Stimulated activated CD4-positive, alpha-beta T cell treated with anti-CD3 and anti-CD28 coated beads, Interleukin-12 subunit alpha, Interleukin-12 subunit beta, amount 100 ng/mL, for 4 hours (primary cell): ENCODE results near the gene MGA.

Source experiments
- DNase-seq: peaks from one replicate; pipeline ENCODE4 v3.0.0-alpha.2; 2020

The MGA gene

DNA sequence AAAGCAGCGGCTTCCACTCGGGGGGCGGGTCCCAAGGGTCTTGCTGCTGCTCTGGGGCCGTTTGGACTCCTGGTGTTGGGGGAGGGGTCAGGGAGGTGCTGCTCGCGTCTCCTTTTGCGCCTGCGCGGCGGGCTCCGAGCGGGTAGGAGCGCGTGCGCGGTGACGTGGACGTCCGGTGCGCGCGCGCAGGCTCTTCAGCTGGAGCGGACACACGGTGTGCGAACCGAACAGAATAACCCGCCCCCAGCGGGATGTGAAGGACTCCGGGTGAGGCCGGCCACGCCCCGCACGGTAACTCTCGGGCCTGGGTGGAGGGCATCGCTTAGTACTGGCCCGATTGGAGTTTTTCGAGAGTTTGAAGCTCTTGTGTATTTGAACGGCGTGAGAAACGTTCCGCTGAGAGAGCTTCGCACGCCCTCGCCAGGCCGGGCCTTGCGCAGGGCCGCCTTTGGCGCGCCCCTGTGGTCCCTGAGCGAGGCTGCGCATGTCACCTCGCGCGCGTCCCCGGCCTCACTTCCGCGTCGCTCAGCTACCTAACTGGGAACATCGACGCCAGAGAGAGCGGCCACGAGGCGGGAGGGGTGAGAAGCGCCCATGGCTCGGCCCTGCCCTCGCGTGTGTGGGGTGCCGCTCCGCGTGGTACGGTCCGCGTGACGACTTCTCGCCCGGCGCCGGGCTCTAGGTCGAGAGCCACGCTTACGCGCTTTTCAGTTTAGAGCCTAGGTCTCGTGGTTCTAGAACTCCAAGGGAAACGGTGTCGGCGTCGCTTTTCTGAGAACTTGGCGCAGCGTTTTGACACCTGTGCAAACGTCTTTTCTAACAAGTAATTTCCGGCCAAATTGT, at the start of gene MGA:
TSS of gene MGA (plus strand) at position 171 of the 843 bp plus-strand sequence.
- DNase-seq: peak; percentile 88

DNA sequence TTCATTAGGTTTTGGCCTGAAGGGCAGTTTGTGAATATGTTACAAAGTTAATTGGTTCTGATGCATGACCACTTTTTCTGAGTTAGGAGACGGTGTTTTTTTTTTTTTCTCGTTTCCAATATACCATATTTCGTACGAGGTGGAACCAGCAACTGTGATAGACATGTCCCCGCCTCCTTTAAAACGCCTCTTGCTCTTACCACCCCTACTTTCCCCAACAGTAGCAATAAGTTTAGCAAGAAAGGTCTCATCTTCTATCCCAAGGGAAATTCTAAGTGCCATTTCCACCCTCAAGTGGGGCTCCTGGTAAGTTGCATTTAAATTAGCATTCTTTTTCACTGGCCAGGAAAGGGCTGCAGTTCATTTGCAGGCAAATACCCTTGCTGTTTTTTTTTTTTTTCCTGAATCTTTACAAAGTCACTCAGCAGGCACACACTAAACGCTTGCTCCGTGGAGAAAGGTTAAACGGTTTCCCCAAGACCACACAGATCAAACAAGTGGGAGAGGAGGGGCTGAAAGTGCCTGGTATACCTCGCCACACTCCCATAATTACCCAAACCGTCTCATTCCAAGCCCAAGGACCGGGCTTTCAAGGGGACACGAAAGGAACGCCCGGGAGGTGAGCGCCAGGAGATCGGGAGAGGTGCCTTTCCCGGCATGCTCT, 39.5 kb upstream of the MGA start:
- DNase-seq: no peak

DNA sequence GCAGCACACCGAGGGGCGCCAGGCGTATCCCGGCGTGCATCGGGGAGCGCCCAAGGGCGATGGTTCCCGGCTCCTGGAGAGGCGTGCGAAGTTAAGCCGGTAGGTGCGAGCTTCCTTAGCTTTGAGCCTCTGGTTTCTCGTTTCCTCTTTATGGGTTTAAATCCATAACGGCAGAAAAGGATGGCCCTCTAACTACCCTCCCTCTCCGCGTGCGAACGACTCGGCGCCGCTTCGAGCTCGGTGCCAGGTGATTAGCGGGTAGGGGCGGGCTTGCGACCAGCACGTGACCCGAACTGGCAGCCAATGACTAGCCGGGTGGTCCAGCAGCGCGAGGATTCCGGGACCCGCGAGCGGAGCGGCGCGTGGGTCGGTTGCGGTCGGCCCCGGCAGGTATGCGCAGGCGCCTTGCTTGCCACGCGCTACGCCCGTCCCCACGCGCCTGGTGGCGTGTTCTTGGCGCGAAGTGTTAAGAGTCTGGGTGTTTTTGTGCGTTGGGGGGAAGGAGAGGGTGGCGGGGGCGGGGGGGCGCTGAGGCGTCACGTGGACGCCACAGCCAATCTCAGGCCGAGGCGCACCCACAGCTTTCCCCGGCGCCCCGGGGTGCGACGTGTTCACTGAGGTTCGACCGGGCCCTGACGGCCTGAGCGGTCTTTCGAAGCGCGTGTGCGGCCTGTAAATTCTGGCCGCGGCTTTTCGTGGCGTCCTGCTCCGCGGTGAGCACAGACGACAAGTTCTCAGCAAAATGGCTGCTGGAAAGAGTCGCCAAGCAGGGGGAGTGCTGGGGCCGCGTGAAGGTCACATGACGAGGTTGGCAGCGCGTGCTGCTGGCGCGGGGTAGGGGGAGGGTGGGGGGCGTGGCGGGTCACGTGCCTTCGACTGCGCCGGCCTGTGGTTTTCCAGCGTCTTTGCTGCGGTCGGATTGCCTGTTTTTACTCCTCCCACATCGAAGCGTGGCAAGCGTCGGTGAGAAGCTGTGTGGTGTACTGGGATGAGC, 38.7 kb upstream of the MGA start:
- peak; percentile 71 for DNase-seq

DNA sequence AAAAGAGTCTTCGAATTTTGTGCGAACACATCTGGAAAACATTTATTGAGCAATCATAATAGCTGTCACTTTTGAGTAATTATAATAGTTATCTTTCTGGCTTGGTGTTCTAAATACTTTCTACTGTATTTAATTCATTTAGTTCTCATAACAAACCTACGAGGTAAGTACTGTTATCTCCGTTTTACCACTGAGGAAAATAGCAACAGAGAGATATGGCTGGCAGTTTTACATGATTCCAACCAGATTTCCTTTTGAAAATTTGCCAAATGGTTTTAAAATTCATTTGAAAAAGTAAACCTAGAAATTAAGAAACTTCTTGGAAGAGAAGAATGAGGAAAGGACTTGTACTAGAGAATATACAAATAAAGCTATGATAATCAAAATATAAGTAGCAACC, 37.3 kb upstream of the MGA start:
- no peak for DNase-seq

DNA sequence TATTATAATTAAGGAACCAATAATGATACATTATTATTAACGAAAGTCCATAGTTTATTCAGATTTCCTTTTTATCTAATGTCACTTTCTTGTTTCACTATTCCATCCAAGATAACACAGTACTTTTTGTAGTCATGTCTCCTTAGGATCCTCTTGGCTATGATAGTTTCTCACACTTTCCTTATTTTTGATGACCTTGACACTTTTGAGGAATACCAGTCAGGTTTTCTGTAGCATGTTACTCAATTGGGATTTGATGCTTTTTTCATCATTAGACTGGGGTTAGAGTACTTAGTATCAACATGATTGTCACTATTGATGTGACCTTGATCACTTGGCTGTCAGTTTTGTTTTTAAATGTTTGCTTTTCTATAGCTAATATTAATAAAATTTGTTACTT, 33.0 kb upstream of the MGA start:
- no peak for DNase-seq

- no peak for DNase-seq
Observed at GRCh38 chr15:41629463-41629862, 30.7 kb upstream of the MGA start.

DNA sequence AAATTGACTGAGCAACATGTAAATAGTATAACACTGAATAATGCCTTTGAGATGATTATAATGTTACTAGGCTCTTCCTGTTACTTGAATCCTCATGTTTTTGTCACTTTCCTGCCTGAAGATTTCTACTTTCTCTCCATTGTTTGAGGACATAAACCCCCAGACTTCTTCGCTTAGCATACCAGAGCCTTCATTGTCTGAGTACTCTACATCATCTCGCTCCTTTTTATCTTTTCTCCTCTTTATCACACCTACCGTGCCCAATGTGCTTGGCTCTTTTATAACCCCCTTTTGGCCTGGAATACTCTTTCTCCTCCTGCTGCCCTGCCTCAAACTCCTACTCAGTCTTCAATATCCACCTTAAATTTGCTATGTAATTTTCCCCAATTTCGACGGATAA, 30.3 kb upstream of the MGA start:
- no peak for DNase-seq

GRCh38 chr15:41630616-41631217, 29.5 kb upstream of the MGA start:
- DNase-seq: no peak

DNA sequence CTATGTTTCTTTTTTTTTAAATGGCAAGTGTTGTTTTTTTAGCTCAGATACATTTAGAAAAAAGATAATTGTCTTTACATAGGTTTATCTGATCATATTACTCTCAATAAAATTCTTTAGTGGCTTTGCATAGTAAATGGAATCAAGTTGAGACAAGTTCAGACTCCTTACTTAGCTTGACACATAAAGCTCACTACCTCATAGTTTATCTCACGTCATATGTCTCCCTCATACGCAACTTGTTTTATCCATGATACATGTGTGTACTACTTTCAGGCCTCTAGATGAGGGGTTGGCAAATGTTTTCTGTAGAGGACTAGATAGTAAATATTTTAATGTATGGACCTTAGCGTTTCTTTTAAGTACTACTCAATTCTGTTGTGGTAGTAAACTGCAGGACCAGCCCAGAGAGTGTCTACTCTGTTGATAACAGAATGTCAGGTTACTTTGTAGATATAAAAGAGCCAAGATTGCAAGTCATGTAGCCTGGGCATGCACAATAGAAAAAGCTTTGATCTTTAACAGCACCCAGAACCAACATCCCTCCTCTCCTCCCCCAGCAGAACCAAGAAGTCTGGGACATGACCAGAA, 28.2 kb upstream of the MGA start:
- DNase-seq: no peak

GRCh38 chr15:41633609-41634008, 26.6 kb upstream of the MGA start:
- no peak for DNase-seq

GRCh38 chr15:41634072-41634626, 26.1 kb upstream of the MGA start:
- no peak for DNase-seq

DNA sequence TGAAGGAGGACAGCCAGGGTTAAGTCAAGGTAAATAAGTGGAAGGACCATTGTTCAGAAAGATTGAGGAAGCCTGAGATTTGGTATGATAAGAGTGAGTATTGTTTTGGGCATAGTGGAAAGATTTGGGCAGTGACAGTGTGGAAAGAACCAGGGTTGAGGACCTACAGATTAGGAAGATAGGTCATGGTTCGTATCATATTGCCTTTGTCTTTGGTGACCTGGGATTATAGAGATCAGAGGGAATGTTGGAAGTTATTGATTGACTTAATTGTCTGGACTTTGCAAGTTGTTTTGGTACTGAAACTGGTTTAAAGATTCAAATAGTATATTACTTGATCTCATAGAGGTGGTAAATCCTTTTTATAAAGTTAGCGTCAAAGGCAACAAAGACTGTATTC, 23.1 kb upstream of the MGA start:
- DNase-seq: no peak

GRCh38 chr15:41640985-41641384, 19.2 kb upstream of the MGA start:
- DNase-seq: no peak

- no peak for DNase-seq
Observed at GRCh38 chr15:41647262-41647661, 12.9 kb upstream of the MGA start.

DNA sequence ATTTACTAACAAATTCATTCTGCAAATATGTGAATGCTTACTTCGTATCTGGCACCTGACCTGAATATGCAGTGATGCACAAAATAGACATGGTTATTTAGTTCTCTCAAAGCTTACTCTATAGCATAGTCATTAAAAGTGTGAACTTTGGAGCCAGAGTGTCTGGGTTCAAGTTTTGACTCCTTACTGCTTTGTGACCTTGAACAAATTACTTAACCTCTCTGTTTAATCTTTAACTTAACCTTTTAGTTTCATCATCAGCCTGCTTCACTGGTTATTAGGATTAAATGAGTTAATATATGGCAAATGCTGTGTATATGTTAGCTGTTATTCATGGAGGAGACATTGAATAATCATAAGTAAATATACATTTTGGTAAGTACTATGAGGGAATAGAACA, 12.1 kb upstream of the MGA start:
- no peak for DNase-seq

- DNase-seq: no peak
Observed at GRCh38 chr15:41648770-41649169, 11.4 kb upstream of the MGA start.

- DNase-seq: no peak
Observed at GRCh38 chr15:41650806-41651205, 9.4 kb upstream of the MGA start.

DNA sequence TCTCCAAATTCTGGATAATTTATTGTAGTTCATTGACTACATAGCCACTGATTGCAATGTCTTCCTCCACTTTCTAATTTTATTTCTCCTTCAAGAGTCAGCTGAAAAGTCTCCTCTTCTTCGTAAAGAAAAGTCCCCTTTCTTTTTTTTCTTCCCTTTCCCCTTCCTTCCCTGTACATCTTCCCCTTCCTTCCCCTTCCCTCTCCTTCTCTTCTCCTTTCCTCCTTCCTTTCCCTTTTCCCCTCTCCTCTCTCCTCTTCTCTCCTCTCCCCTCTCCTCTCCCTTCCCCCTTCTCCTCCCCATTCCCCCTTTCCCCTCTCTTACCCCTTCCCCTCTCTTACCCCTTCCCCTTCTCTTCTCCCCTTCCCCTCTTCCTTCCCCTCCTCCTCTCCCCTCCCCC, 8.8 kb upstream of the MGA start:
- no peak for DNase-seq

DNA sequence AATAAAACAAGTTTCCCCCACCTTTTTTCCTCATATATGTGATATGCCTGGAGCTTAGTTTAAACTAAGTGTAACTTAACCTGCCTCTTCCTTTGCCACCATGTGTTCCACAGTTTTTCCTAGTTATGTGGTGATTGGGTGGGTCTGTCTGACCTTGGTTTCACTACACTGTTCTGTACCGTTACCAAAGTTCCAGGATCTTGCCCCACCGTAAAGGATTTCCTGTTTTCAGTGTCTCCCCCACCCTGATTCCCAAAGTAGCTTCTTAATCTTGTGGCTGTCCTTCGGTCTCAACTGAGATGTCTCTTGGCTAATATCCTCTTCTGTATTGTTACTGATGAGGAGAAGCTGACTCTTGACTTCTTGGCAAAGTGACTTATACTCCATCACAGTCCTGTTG, 6.4 kb upstream of the MGA start:
- DNase-seq: no peak

- no peak for DNase-seq
Observed at GRCh38 chr15:41655716-41656115, 4.5 kb upstream of the MGA start.

DNA sequence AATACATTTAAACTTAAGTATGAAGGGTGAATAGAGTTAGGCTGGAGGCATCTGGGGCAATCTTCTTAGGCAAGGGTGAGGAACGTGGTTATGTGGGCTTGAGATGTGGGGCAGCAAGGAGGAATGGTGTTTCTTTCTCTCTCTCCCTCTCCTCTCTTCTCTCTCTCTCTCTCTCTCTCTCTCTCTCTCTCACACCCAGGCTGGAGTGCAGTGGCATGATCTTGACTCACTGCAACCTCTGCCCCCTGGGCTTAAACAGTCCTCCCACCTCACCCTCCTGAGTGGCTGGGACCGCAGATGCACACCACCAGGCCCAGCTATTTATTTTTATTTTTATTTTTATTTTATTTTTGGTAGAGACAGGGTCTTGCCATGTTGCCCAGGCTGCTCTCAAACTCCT, 4.0 kb upstream of the MGA start:
- DNase-seq: no peak

DNA sequence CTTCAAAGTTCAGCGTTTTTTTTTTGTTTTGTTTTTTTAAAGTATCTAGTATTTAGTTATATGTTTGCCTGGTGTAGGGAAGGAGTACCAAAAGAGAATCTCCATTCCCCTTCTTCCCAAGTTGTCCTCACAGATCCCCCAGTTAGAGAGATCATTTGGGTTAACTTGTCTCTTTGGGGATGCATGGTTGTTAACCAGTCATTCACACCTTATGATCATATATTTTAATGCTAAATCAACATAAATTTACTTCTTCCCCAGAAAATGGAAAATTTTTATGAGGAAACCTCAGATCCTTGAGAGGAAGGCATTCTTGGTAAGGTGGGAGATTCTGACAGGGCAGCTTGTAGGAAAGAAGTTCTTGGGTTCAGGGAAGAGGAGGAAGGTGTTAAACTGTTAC, 1.5 kb upstream of the MGA start:
- no peak for DNase-seq
